Suprapubic skin (tissue), 4 donors: ENCODE data around the gene TECPR2. TPM values are rescaled to one million over a fixed set of nuclear protein-coding genes. Genes with fewer than 3 reads are reported as not detected.

Experiments
- DNase-seq, 2 donors: peaks; one replicate each; pipeline ENCODE4 v3.0.0-alpha.2; 2019; ENCODE audit warnings: low spot score in 2 of 2
- H3K27ac ChIP-seq: fragments of 200-600 bp; sonication (generic); one replicate; pipeline ENCODE4 v1.5.1; 2019
- H3K27me3 ChIP-seq: fragments of 200-600 bp; sonication (generic); one replicate; pipeline ENCODE4 v1.5.1; 2019
- H3K36me3 ChIP-seq: fragments of 200-600 bp; sonication (generic); one replicate; pipeline ENCODE4 v1.5.1; 2019
- H3K4me1 ChIP-seq: fragments of 200-600 bp; sonication (generic); one replicate; pipeline ENCODE4 v1.5.1; 2019
- H3K4me3 ChIP-seq: fragments of 200-600 bp; sonication (generic); one replicate; pipeline ENCODE4 v1.5.1; 2019; ENCODE audit warnings: mild to moderate bottlenecking
- H3K9me3 ChIP-seq: fragments of 200-600 bp; sonication (generic); one replicate; pipeline ENCODE4 v1.5.1; 2019
- EP300 ChIP-seq: sonication (generic); formaldehyde crosslinking; IDR thresholded peaks from one replicate; pipeline ENCODE4 v1.6.1; 2017; ENCODE audit warnings: antibody characterized with exemption
- POLR2A ChIP-seq, 2 donors: fragments of 450-650 bp; IDR thresholded peaks; one replicate each; pipeline ENCODE4 v1.6.1; 2017; ENCODE audit warnings: antibody characterized with exemption in 2 of 2, mild to moderate bottlenecking in 2 of 2, moderate library complexity in 2 of 2
- POLR2AphosphoS5 ChIP-seq, 3 donors: sonication (generic); formaldehyde crosslinking; IDR thresholded peaks; one replicate each; pipeline ENCODE4 v1.6.1; 2017; ENCODE audit warnings: antibody characterized with exemption in 3 of 3
- WGBS: methylation state at CpG from one replicate; pipeline ENCODE4 v1.1.5; 2018; 5-methylcytosine and 5-hydroxymethylcytosine counted together
- total RNA-seq, 4 donors: library from RNA; depleted of rRNA; stranded (reverse); fragments of >200 nt; gene quantifications; one replicate each; pipeline ENCODE4 v1.1.0, GENCODE V29; 2016
- TF ChIP-seq, protein P1 (sequence below), 2 donors: fragments of 200-600 bp in 1 of 2; fragments of 450-650 bp in 1 of 2; sonication (generic) in 1 of 2; IDR thresholded peaks; one replicate each; pipeline ENCODE4 v1.5.1; 2016 to 2019; ENCODE audit warnings: antibody characterized with exemption in 2 of 2, mild to moderate bottlenecking in 1 of 2, moderate library complexity in 1 of 2

TECPR2 gene
- total RNA-seq, 4 donors from 2014 or later, result 12.1 to 22.6 (median 16.8) TPM

DNA sequence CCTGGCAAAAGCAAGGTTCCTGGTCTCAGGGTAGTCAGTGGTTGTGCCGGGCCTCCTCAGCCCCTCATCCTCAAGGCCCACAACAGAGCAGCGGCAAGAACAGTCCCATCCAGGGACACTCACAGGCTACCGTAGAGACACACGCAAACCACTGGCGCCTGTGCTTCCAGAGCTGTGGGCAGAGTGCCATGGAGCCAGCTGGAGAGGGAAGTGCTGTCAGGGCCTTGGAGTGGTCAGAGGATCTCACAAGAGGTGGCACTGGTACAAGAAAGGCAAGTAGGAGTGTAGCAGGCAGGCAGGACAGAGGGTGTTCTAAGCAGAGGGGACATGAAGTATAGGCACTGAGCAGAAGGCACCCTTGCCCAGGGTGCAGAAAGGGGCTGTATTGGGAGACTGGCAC, 112.2 kb downstream of the TECPR2 start:
- no peak for DNase-seq
- no peaks in the 10 kb centered on the region for H3K9me3 ChIP-seq
- H3K27me3 ChIP-seq, result no peaks in the 10 kb centered on the region
- no peak overlapping the region for H3K27ac ChIP-seq
- no peak overlapping the region for H3K4me3 ChIP-seq
- TF ChIP-seq POLR2AphosphoS5 (IDR thresholded peaks at IDR 0.05) (no peak), POLR2A (IDR thresholded peaks at IDR 0.05) (no peak), EP300 (no peak)
- TF ChIP-seq, protein P1, sequence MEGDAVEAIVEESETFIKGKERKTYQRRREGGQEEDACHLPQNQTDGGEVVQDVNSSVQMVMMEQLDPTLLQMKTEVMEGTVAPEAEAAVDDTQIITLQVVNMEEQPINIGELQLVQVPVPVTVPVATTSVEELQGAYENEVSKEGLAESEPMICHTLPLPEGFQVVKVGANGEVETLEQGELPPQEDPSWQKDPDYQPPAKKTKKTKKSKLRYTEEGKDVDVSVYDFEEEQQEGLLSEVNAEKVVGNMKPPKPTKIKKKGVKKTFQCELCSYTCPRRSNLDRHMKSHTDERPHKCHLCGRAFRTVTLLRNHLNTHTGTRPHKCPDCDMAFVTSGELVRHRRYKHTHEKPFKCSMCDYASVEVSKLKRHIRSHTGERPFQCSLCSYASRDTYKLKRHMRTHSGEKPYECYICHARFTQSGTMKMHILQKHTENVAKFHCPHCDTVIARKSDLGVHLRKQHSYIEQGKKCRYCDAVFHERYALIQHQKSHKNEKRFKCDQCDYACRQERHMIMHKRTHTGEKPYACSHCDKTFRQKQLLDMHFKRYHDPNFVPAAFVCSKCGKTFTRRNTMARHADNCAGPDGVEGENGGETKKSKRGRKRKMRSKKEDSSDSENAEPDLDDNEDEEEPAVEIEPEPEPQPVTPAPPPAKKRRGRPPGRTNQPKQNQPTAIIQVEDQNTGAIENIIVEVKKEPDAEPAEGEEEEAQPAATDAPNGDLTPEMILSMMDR (IDR thresholded peaks at IDR 0.05), result no peak
- 82% methylated on average over 4 of the region's 5 CpGs for WGBS
- peaks cover 14% of the 10 kb centered on the region for H3K4me1 ChIP-seq
- peaks cover 4% of the 10 kb centered on the region for H3K36me3 ChIP-seq

DNA sequence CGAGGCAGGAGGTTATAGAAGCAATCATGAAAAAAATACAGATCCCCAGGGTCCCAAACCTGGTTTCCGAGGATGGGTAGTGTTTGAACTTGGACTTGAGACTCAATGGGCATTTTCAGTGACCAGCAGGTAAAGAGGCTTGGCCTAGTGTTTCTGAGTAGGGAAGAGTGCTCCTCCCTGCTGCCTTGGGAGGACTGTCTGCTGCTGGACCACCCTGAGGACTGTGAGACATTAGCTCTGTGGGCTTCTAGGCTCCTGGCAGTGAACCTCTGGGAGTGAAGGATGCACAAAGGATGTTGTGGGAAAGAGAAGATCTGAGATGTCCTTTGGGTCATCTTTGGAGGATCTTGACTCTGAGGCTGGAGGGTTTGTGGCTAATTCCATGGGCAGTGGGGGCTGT, 116.4 kb downstream of the TECPR2 start:
- TF ChIP-seq EP300 (no peak), POLR2A (IDR thresholded peaks at IDR 0.05) (no peak), POLR2AphosphoS5 (IDR thresholded peaks at IDR 0.05) (no peak)
- TF ChIP-seq, protein P1 (IDR thresholded peaks at IDR 0.05), result no peak
- DNase-seq, result no peak
- Histone ChIP-seq H3K4me3 (no peak overlapping the region), H3K36me3 (no peaks in the 10 kb centered on the region), H3K9me3 (no peaks in the 10 kb centered on the region), H3K4me1 (no peaks in the 10 kb centered on the region), H3K27me3 (no peaks in the 10 kb centered on the region), H3K27ac (no peak overlapping the region)
- whole genome bisulfite sequencing, result 95% methylated on average over 2 of the region's 2 CpGs

DNA sequence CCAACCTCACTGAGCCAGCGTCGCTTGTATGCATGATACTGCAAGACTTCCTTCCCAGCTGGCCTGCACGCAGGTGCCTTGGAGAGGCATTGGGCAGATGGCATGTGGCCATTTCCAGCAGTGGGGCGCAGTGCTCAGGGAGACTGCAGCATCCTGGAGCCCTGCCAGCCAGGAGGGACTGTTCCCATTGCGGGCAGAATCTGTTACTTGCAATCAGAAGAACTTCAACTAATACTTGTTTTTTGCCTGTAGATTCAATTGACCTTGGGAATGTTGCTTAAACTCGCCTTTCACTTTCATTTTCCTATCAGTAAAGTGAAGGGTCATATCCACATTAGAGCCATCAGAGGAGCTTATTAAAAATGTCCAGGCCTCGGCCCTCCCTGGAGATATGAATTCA, 117.0 kb downstream of the TECPR2 start:
- 64% methylated on average over 7 of the region's 7 CpGs for WGBS
- H3K4me1 ChIP-seq, result no peaks in the 10 kb centered on the region
- H3K27me3 ChIP-seq, result no peaks in the 10 kb centered on the region
- no peaks in the 10 kb centered on the region for H3K36me3 ChIP-seq
- H3K27ac ChIP-seq, result no peak overlapping the region
- no peak overlapping the region for H3K4me3 ChIP-seq
- DNase-seq, result no peak
- TF ChIP-seq POLR2A (IDR thresholded peaks at IDR 0.05) (no peak), EP300 (no peak), POLR2AphosphoS5 (IDR thresholded peaks at IDR 0.05) (no peak)
- TF ChIP-seq, protein P1 (IDR thresholded peaks at IDR 0.05), result no peak
- no peaks in the 10 kb centered on the region for H3K9me3 ChIP-seq

DNA sequence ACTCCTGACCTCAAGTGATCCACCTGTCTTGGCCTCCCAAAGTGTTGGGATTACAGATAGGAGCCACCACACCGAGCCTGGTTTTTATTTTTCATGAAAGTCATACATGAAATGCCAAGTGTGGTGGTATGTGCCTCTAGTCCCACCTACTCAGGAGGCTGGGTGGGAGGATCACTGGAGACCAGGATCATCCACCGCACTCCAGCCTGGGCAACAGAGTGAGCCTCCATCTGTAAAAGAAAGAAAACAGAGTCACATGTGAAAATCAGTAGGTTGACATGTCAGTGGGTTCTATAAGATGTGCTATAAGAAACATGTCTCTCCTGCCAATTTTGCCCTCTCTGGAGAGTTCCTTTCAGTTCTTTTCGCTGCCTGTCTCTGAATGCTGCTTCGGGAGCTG, 118.6 kb downstream of the TECPR2 start:
- no peaks in the 10 kb centered on the region for H3K4me1 ChIP-seq
- no peaks in the 10 kb centered on the region for H3K9me3 ChIP-seq
- DNase-seq, result no peak
- TF ChIP-seq EP300, result no peak
- no peak for TF ChIP-seq POLR2A (IDR thresholded peaks at IDR 0.05)
- TF ChIP-seq, protein P1 (IDR thresholded peaks at IDR 0.05), result no peak
- no peak for TF ChIP-seq POLR2AphosphoS5 (IDR thresholded peaks at IDR 0.05)
- H3K27ac ChIP-seq, result no peak overlapping the region
- no peak overlapping the region for H3K4me3 ChIP-seq
- H3K36me3 ChIP-seq, result peaks cover 7% of the 10 kb centered on the region
- 89% methylated on average over 4 of the region's 4 CpGs for WGBS
- H3K27me3 ChIP-seq, result no peaks in the 10 kb centered on the region

DNA sequence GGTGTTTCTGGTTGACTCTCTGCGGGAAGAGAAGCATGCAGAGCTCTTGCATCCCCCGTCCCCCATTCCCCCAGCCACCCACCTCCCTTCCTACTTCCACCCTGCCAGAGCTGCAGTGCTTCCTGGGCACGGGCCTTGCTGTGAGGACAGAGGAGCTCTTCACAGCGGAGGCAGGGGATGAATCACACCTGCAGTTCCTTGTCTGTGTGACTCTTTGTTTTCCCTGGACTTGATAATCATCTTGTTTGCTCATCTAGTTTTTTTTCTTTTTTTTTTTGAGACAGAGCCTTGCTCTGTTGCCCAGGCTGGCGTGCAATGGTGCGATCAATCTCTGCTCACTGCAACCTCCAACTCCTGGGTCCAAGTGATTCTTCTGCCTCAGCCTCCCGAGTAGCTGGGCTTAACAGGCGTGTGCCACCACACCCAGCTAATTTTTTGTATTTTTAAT, 119.1 kb downstream of the TECPR2 start:
- no peaks in the 10 kb centered on the region for H3K27me3 ChIP-seq
- WGBS, result 80% methylated on average over 8 of the region's 8 CpGs
- no peak overlapping the region for H3K4me3 ChIP-seq
- no peaks in the 10 kb centered on the region for H3K9me3 ChIP-seq
- H3K4me1 ChIP-seq, result no peaks in the 10 kb centered on the region
- no peak for DNase-seq
- no peak overlapping the region for H3K27ac ChIP-seq
- H3K36me3 ChIP-seq, result peaks cover 7% of the 10 kb centered on the region
- TF ChIP-seq POLR2AphosphoS5 (IDR thresholded peaks at IDR 0.05) (no peak), EP300 (no peak), POLR2A (IDR thresholded peaks at IDR 0.05) (no peak)
- TF ChIP-seq, protein P1 (IDR thresholded peaks at IDR 0.05), result no peak
